ENCODE results near the gene FAM83F.
"Not testable (repeated sequence)": the region's sequence is repeated elsewhere in the genome, so short reads cannot be mapped to it uniquely, and the experiment has no call there.

The FAM83F gene

GRCh38 chr22:39994566-39995392, at the start of gene FAM83F:
Gene FAM83F (plus strand): TSS chr22:39994954. CDS start chr22:39995043, 89 bp downstream.
- Mint-ChIP-seq H3K27ac (peak within 1 kb of the TSS; percentile 90), H3K4me1 (ENCODE audit: low read depth) (peaks cover 18% of the 10 kb centered on the region), H3K36me3 (peaks cover 3% of the 10 kb centered on the region), H3K4me3 (peak within 1 kb of the TSS; percentile 85), H3K27me3 (peaks cover 3% of the 10 kb centered on the region), H3K9me3 (ENCODE audit: low read depth) (no peaks in the 10 kb centered on the region)

GRCh38 chr22:39946126-39946502, 48.6 kb upstream of the FAM83F start:
- H3K27me3 Mint-ChIP-seq, result no peaks in the 10 kb centered on the region
- H3K4me1 Mint-ChIP-seq (ENCODE audit: low read depth), result peaks cover 100% of the 10 kb centered on the region
- peak overlapping the region; percentile 20 for H3K4me3 Mint-ChIP-seq
- peak overlapping the region; percentile 97 for H3K27ac Mint-ChIP-seq
- H3K36me3 Mint-ChIP-seq, result peaks cover 26% of the 10 kb centered on the region
- H3K9me3 Mint-ChIP-seq (ENCODE audit: low read depth), result peaks cover 4% of the 10 kb centered on the region

- Mint-ChIP-seq H3K4me3 (peak overlapping the region; percentile 79), H3K36me3 (peaks cover 29% of the 10 kb centered on the region), H3K27ac (peak overlapping the region; percentile 97), H3K4me1 (ENCODE audit: low read depth) (peaks cover 100% of the 10 kb centered on the region), H3K9me3 (ENCODE audit: low read depth) (peaks cover 4% of the 10 kb centered on the region), H3K27me3 (no peaks in the 10 kb centered on the region)
Measured at GRCh38 chr22:39946503-39947219, 48.1 kb upstream of the FAM83F start.

DNA sequence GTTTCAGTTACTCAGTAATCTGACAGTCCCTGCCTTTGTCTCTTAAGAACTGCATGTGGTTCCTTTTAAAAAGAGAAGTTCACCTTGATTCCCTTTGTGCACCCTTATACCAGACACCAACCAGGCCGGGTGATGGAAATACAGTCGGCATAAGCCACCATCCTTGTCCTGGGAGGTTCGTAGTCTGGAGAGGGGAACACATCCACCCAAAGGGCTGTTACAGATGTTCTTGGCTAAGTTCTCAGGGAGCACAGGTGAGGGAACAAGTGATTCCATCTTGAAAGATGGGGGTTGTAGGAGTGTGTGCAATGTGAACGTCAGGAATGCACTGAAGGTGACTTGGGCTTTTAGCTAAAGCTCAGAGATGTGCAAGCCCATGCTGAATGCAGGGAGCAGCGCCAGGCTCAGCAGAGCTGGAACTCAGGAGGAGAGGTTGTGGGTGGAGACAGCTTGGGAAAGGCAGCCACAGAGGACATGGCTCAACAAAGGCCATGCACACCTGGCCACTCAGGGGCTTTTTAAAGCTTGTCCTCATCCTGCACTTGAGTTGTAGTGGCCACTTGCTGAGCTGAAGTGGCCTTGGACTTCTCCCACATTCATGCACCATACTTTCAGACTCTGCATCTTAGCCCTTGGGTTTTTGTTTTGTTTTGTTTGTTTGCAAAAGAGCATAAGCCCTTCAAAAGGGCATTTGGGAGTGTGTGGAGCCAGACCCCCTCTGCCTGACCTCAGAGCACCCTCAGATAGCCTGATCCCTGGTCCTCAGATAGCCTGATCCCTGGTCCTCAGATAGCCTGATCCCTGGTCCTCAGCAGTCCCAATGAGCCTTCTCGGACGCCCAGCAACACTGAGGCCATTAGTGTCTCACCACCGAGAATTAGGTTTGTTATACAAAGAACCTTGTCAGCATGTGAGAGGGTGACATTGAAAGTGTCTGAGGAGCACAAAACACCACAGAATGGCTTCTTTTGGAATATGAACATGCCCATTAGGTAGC, 47.2 kb upstream of the FAM83F start:
- Mint-ChIP-seq H3K4me3 (peak overlapping the region; percentile 79), H3K9me3 (ENCODE audit: low read depth) (peaks cover 4% of the 10 kb centered on the region), H3K27me3 (no peaks in the 10 kb centered on the region), H3K36me3 (peaks cover 31% of the 10 kb centered on the region), H3K4me1 (ENCODE audit: low read depth) (peaks cover 100% of the 10 kb centered on the region), H3K27ac (peak overlapping the region; percentile 97)

- Mint-ChIP-seq H3K27ac (peak overlapping the region; percentile 97), H3K4me3 (peak overlapping the region; percentile 18)
Measured at GRCh38 chr22:39949964-39950737, 44.6 kb upstream of the FAM83F start.

GRCh38 chr22:39951603-39952293, 43.0 kb upstream of the FAM83F start:
- H3K4me3 Mint-ChIP-seq, result peak overlapping the region; percentile 70
- peak overlapping the region; percentile 97 for H3K27ac Mint-ChIP-seq
- not testable (repeated sequence) for H3K9me3 Mint-ChIP-seq (ENCODE audit: low read depth); H3K27me3 Mint-ChIP-seq
- H3K4me1 Mint-ChIP-seq (ENCODE audit: low read depth), result peaks cover 95% of the 10 kb centered on the region
- H3K36me3 Mint-ChIP-seq, result peaks cover 33% of the 10 kb centered on the region

More at GRCh38 chr22:39949964-39950737, 44.6 kb upstream of the FAM83F start:
- Mint-ChIP-seq H3K4me1 (ENCODE audit: low read depth) (peaks cover 100% of the 10 kb centered on the region), H3K27me3 (no peaks in the 10 kb centered on the region), H3K36me3 (peaks cover 30% of the 10 kb centered on the region), H3K9me3 (ENCODE audit: low read depth) (peaks cover 4% of the 10 kb centered on the region)

DNA sequence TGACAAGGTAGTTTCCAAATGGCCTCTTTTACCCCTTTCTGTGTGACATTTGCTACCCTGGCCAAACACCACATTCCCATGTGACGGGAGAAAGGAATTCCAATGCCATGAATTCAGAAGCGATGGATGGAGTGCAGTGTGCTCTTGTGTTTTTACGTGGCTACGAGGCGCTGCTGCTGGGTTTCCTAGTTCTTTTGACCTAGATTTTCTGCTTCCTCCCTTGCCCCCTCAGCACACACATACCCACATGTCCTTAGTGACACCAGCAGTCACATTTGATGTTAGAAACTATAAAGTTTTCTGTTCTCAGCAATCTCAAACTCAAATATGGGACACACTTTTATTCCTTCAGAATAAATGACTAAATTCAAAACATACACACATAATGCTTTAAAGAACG, 42.4 kb upstream of the FAM83F start:
- no peaks in the 10 kb centered on the region for H3K27me3 Mint-ChIP-seq
- H3K4me1 Mint-ChIP-seq (ENCODE audit: low read depth), result peaks cover 95% of the 10 kb centered on the region
- H3K9me3 Mint-ChIP-seq (ENCODE audit: low read depth), result peaks cover 4% of the 10 kb centered on the region
- H3K4me3 Mint-ChIP-seq, result peak overlapping the region; percentile 70
- H3K36me3 Mint-ChIP-seq, result peaks cover 35% of the 10 kb centered on the region
- H3K27ac Mint-ChIP-seq, result peak overlapping the region; percentile 97

GRCh38 chr22:39953101-39953500, 41.7 kb upstream of the FAM83F start:
- H3K27ac Mint-ChIP-seq, result peak overlapping the region; percentile 97
- H3K4me1 Mint-ChIP-seq (ENCODE audit: low read depth), result peaks cover 93% of the 10 kb centered on the region

GRCh38 chr22:39954584-39955055, 40.1 kb upstream of the FAM83F start:
- H3K36me3 Mint-ChIP-seq, result peaks cover 34% of the 10 kb centered on the region
- peak overlapping the region; percentile 97 for H3K27ac Mint-ChIP-seq
- H3K4me3 Mint-ChIP-seq, result peak overlapping the region; percentile 38
- H3K9me3 Mint-ChIP-seq (ENCODE audit: low read depth), result peaks cover 4% of the 10 kb centered on the region
- H3K4me1 Mint-ChIP-seq (ENCODE audit: low read depth), result peaks cover 93% of the 10 kb centered on the region
- no peaks in the 10 kb centered on the region for H3K27me3 Mint-ChIP-seq

More at GRCh38 chr22:39953101-39953500, 41.7 kb upstream of the FAM83F start:
- Mint-ChIP-seq H3K36me3 (peaks cover 38% of the 10 kb centered on the region), H3K9me3 (ENCODE audit: low read depth) (peaks cover 4% of the 10 kb centered on the region), H3K27me3 (no peaks in the 10 kb centered on the region), H3K4me3 (peak overlapping the region; percentile 70)

GRCh38 chr22:39955675-39956074, 39.1 kb upstream of the FAM83F start:
- no peaks in the 10 kb centered on the region for H3K27me3 Mint-ChIP-seq
- peaks cover 93% of the 10 kb centered on the region for H3K4me1 Mint-ChIP-seq (ENCODE audit: low read depth)
- H3K36me3 Mint-ChIP-seq, result peaks cover 33% of the 10 kb centered on the region
- peak overlapping the region; percentile 97 for H3K27ac Mint-ChIP-seq
- H3K9me3 Mint-ChIP-seq (ENCODE audit: low read depth), result no peaks in the 10 kb centered on the region
- peak overlapping the region; percentile 38 for H3K4me3 Mint-ChIP-seq

- Mint-ChIP-seq H3K27me3 (no peaks in the 10 kb centered on the region), H3K4me3 (peak overlapping the region; percentile 20), H3K4me1 (ENCODE audit: low read depth) (peaks cover 93% of the 10 kb centered on the region), H3K9me3 (ENCODE audit: low read depth) (no peaks in the 10 kb centered on the region), H3K36me3 (peaks cover 32% of the 10 kb centered on the region), H3K27ac (peak overlapping the region; percentile 89)
Measured at GRCh38 chr22:39956932-39957664, 37.7 kb upstream of the FAM83F start.

- Mint-ChIP-seq H3K36me3 (peaks cover 31% of the 10 kb centered on the region), H3K27ac (peak overlapping the region; percentile 96), H3K9me3 (ENCODE audit: low read depth) (no peaks in the 10 kb centered on the region), H3K4me3 (peak overlapping the region; percentile 43), H3K27me3 (no peaks in the 10 kb centered on the region), H3K4me1 (ENCODE audit: low read depth) (peaks cover 91% of the 10 kb centered on the region)
Measured at GRCh38 chr22:39958009-39958711, 36.6 kb upstream of the FAM83F start.

All from activated naive CD8-positive, alpha-beta T cell (primary cell).